Measurements from ENCODE around the gene TRIM32. TPM values are rescaled to one million over a fixed set of nuclear protein-coding genes. Genes with fewer than 3 reads are reported as not detected.

TRIM32 gene
- polyA plus RNA-seq, 4 donors = 22.4 to 23.9 (median 23.1) TPM

DNA sequence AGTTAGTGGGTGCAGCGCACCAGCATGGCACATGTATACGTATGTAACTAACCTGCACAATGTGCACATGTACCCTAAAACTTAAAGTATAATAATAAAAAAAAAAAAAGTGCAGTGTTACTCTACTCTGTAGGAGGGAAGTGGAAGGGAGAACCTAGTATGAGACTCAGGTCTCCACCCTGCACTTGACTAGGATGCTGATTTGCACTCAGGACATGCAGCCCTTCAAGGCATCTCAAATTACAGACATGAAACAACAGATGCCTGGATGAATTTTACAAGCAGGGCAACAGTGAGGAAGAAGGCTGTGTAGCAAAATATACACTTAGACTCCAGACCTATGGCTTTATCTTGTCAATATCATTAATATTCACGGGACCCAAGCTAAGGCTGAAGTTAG lies 16.5 kb downstream of the TRIM32 start:
- DNase-seq (ENCODE audit: low read depth in 4 of 4, low spot score in 3 of 4) = no peak

DNA sequence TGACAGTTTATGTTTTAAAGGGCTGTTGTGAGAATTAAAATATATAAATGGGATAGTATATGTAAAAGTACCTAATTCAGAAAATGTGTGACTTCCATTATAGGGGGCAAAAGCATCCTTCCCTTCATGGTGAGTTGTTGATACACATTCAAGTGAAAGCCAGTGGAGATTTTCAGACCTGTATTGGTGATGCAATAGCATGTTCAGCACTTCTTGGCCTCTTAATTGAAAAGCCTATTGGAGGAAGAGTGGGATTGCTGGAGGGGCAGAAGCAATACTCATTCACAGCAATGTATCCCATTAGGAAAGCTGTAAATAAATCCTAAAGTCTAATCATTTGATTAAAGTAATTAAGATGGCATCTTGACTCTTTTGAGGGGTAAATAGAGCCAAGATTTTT lies 17.4 kb downstream of the TRIM32 start:
- no peak for DNase-seq (ENCODE audit: low read depth in 4 of 4, low spot score in 3 of 4)

DNA sequence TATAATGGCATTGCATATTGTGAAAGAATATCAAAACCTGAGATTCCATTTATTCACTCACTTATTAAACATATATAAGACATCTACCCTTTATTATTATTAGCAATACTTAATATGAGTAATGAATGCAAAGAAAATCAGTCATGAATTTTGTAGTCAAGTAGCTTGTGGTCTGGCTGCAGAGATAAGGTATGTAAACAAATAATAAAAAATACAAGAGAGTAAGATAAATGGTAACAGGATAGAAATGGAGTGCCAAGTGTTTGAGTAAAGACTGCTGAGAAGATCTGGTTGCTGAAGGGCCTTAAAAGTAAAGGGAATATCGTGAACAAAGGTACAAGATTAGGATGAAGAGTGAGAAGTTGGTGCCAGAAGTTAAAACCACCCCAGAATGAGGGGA lies 18.4 kb downstream of the TRIM32 start:
- no peak for DNase-seq (ENCODE audit: low read depth in 4 of 4, low spot score in 3 of 4)

DNA sequence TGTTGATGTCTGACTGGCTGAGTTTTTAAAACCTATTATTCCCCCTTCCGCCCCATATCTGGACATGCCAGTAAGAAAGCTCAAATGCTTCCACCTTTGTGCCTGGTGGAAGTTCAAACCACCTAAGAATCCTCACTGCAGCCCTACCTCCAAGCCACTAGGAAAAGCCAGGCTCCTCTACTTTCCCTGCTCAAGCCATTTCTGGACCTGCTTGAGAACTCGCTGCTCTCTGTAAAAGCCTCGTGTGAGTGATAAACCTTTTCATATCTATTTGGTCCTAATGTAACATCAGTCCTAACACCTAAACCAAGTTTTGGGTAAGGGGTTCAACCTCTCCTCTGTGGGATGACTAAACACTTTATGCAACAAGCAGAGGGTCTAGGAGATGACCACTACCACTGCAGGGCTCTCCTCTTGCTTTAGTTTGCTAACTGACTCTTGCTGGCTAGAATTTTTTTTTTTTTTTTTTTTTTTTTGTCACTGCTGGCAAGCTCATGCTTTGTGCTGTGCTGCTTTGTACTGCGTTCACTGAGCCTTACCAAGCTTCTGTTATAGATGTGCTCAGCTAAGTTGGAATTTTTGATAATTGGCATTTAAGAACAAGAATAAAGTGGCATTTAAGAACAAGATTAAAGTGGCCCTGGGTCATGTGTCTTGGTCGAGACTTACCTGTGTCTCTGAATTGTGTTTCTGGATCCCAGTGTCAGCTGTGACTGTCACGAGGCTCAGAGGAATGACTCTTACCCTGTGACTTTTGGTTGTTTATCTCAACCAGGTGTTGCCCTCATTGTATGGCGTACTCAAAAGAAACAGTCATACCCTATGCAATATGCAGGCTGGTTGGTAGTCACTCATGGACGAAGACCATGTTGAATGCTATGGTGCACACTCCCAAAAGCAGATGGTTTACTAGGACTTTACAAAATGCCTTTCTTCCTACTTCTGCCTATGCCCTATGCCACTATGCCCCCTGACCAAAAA lies 19.5 kb downstream of the TRIM32 start:
- no peak for DNase-seq (ENCODE audit: low read depth in 4 of 4, low spot score in 3 of 4)

DNA sequence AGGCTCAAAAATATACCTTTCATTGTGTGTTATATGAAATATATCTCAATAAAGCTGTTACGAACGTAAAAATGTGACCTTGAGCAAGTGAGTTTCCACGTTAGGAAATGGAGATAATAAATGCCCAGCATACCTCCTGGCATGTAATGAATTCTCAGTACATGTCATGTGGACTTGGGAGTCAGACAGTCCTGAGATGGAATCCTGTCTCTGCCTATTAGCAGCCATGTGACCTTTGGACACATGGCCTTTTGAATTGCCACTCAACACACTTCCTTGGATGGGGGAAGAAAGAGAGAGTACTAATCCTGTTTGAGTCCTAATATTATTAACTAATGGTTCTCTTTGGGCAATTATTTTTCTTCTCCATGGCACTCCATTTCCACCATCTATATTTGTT lies 25.7 kb downstream of the TRIM32 start:
- DNase-seq (ENCODE audit: low read depth in 4 of 4, low spot score in 3 of 4) = no peak

DNA sequence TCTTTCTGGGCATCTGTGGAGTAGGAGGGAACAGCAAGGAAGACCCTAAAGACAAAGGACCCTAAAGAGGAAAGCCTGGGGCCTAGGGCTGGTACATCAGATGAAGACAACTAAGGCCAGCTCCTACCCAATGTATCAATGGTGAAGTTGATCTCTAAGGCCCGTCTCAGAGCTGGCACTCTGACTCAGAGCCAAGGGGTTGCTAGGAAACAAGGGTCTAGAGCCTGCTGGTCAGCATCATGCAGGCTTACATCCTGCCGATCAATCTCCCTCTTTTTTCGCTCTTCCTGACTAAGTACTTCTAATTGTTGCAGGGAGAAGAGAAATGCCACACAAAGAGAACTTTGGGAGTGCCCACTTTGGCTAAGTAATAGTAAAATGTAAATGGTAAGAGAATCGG lies 26.2 kb downstream of the TRIM32 start:
- DNase-seq (ENCODE audit: low read depth in 4 of 4, low spot score in 3 of 4) = no peak

DNA sequence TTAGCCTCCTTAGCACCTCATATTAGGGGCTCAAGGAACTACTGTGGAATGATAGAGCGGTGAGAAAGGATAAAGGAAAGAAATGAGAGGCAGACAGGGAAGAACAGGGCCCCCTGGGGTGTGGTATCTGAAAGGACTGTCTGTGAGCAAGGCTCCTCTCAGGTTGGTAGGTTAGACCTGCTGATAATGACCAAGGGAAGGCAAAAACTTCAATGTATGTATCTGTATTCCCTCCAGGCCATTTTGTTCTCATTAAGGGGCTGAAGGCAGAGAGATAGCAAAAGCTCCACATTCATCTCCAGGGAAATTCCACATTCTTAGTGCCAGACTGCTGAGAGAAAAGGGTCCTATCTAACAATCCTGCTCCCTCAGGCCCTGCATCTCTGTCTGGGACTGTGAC lies 28.6 kb downstream of the TRIM32 start:
- DNase-seq (ENCODE audit: low read depth in 4 of 4, low spot score in 3 of 4) = no peak

DNA sequence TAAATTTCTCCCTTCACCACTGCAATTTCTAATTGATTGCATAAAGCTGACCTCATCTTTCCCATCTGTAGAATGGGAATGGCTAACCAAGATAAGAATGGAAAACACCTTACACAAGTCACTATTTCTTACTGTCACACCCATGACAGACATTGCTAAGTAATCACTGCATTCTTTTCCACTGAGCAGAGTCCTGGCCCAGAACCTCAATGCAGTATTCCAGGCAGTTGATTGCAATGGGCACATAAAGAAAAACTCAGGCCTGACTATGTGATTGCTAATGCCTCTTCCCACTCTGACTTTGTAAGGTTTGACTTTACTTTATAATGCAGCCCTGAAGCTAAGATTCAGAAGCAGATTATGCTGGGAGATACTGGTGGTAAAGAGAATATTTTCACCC lies 29.3 kb downstream of the TRIM32 start:
- DNase-seq (ENCODE audit: low read depth in 4 of 4, low spot score in 3 of 4) = no peak

DNA sequence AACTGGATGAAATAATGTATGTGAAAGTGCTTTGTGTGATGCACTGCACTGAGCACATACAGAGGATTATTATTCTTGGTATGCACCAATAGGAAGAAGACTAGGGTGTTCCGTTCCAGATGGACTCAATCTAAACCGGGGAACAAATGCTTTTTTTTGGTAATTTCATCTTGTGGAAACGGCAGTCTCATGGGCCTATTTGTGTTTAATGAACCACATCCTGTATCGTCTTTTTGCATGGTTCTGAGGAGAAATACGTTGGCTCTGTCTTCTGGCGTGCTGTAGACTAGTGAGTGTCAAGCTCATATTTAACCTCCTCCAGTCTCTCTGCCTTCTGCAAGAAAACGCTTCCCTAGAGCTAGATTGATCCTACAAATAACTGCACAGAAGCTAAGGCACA lies 30.0 kb downstream of the TRIM32 start:
- DNase-seq (ENCODE audit: low read depth in 4 of 4, low spot score in 3 of 4) = peak in 3 of 4 donors; percentile 12 to 27 (median 22)

DNA sequence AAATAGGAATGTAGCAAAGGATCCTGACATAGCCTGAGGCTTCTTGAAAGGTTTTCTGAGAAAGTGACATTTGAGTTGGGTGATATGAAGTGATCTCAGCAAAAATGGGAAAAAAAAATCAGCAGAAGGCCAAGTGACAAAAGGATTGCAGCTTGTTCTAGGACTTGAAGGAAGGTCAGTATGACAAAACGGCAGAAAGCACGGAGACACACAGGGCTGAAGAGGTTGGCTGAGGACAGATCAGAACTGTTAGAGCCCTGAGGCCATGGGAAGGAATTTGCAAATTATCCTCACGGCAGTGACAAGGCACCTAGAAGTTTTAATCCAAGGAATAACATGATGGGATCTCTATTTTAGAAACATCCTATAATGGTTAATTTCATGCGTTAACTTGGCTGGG lies 31.0 kb downstream of the TRIM32 start:
- no peak for DNase-seq (ENCODE audit: low read depth in 4 of 4, low spot score in 3 of 4)

DNA sequence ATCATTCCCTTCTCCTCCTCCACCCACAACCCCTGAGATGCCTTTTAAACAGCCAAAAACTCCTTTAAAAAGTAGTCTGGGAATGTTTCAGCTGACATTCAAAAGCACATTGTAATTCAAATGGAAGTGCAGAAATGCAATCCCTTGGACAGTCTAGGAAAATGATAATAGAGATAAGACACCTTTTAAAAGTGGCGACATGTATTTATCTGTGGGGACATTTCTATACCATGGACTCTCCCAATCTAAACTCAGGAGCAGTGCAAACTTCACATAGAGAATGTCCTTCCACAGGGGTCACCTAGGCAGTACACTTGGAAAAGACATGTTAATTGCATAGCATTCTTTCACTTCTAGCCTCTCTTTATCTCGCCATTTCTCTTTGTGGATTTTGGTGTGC lies 33.0 kb downstream of the TRIM32 start:
- DNase-seq (ENCODE audit: low read depth in 4 of 4, low spot score in 3 of 4) = no peak

DNA sequence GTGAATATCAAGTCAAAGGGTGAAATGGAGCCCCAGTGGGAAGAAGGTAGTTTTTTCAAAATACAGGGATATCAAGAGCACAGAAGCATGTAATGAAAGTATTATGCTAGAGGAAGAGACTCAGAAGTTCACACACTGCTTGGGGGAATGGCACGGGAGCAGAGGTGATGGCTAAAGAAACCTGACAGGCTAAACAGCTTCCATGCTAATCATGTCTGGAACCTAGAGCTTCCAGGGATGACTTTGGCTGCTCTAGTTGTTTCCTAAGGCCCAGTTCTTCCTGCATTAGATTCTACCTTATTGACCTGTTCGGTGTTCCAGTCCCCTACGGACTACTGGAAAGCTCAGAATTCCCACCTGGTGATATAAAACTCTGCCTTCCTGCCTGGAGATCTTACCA lies 34.3 kb downstream of the TRIM32 start:
- DNase-seq (ENCODE audit: low read depth in 4 of 4, low spot score in 3 of 4) = no peak

DNA sequence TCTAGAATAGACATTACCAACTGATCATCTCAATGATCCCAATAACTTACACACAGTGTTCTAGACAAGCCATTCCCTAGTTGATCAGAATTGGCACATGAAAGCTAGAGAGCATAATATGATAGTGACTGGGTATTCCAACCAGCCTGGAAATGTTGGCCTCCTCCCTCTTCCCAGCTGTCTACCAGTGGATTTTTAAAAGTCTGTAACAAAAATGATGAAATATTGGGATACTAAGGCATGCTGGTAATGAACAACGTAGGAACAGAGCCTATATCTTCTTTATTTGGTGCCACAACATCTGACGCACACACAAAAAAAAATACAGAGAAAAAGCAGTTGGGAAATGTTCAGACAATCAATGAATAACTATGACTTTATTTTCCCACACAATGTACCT lies 34.8 kb downstream of the TRIM32 start:
- no peak for DNase-seq (ENCODE audit: low read depth in 4 of 4, low spot score in 3 of 4)

DNA sequence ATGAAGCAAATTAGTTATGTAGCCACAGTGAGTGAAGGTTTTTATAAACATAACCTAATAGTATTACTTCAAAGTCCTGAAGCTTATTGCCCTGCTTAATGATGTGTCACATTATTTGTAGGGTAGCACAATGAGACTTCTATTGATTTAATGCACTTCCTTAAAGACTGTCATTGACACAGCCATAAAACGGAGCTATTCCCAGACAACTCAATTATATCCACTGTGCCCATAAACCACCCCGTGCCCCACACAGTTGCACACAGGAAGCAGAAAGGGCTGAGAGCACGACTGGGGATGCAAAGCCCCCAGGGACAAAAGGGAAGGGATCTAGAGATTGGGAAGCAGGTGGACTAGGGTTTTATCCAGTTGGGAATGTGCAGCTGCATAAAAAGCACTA lies 37.0 kb downstream of the TRIM32 start:
- no peak for DNase-seq (ENCODE audit: low read depth in 4 of 4, low spot score in 3 of 4)

DNA sequence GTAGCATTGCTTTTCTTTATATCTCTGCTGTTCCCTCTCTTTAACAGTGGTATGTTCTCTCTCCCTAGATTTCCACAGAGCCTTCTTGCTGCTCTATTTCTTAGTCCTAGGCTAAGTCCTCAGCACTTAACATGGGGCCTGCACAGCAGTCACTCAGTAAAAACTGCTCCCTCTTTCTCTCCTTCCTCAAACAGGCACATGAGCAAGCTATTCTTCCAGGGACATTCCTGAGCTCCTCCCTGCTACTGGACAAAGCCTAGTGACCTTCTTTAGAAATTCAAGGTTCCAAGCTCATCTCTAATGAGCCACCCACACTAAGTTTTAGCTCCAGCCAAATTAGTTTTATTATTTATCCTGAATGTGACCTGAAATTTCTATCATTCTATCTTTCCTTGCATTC lies 39.5 kb downstream of the TRIM32 start:
- DNase-seq (ENCODE audit: low read depth in 4 of 4, low spot score in 3 of 4) = no peak

DNA sequence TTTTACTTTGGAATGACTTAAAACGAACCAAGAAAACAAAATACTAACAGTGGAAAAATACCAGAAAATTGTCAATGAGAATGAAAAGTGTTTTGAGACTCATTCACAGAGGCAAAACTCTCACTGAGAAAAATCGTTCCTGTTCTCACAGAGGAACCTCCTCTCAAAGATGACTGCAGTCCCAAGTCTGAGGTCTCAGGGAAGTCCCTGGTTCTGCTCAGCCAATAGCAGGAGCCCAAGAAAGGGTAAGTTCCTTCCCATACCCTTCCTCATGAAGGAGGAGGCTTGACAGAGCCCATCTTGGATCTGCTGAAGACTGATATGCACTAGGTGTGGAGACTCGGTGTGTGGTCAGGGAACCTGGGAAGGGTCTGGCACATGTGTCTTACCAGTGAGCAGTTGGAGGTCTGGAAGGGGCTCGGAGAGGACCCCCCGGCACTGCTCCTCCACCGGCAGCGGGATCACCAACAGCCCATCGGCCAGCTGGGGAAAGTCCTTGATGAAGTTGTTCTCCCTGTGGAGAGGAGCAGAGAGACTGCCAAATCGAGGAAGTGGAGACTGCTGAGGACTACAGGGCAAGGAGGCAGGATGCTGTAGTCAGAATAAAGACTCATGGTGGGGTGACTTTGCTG lies 46.0 kb downstream of the TRIM32 start:
- DNase-seq (ENCODE audit: low read depth in 4 of 4, low spot score in 3 of 4) = no peak

DNA sequence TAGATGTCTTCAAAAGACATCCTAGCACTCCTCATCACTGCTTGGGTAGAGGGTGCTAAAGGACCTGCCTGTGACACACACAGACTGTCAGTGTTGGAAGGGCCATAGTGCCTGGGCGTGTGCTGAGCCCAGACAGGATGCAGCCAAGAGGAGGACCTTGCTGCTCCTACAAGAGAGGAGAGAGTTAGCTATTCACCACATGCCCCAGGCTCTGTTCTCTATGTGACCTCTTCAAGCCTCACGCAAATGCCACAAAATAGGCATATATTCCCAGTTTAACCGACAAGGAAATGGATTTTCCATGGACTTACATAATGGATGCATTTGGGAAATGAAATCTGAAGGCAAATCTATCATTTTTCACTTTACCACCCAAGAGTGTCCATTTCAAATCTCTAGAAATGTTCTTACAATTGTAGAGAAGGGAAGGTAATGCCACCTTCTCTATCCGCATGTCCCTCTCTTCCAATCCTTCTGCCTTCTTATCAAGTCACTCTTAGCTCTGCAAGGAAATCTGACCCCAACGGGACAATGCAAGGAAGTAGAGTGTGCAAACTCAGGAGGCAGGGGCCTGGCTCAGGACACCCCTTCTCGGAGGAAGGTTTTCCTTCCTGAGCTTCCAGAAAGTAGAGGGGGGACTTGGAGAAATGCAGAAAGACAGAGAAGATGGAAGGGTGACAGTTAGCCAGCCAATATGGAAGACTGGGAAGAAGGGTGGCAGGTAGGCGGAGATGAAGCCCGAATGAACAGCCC lies 49.5 kb downstream of the TRIM32 start:
- DNase-seq (ENCODE audit: low read depth in 4 of 4, low spot score in 3 of 4) = no peak

DNA sequence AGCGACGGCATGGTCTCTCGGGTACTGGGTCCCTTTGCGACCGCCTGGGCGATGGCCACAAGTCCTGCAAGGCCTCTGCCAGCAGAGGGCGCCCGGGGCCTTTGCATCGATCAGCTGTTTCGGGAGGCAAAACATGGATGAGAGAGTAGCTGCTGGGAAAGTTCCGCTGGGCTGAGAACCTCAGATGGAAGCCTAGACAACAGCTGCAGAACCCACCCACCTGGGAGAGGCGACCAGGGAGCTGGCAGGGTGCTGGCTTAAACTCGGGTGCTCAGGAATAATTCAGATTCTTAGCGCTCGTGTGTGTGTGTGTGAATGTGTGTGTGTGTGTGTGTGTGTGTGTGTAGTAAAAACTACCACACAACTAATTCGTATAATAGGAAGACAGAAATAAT lies 50.0 kb downstream of the TRIM32 start:
- DNase-seq (ENCODE audit: low read depth in 4 of 4, low spot score in 3 of 4) = peak; percentile 57 to 65 (median 60)

DNA sequence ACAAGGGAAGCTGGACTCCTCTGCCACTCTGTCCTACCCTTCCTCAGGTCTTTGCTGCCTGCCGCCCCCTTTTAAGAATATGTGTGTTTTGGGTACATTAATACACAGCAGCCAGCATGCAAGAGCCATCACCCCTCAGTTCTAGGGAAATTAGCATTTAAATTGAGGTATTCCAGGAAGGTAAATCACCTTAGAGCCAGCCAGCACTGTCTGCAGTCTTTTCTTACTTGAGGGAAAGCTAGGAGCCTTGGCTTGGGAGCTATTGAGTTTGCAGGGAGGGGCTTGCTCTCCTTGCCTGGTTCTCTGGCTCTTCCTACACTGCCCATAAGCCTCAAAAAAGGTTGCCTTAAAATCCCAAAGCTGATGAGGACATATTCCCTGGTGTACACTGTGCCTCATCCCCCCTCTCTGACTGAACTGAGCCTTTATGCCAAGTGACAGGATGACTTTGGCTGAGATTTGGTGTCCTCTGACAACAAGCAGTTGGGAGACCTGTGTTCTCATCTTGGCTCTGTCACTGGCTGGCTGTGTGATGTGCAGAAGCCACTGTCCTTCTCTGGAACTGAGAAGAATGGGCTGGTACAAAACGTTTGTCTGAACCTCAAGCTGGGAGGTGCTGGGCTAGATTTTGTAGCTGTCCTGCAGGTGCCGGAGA lies 54.1 kb downstream of the TRIM32 start:
- DNase-seq (ENCODE audit: low read depth in 4 of 4, low spot score in 3 of 4) = no peak

DNA sequence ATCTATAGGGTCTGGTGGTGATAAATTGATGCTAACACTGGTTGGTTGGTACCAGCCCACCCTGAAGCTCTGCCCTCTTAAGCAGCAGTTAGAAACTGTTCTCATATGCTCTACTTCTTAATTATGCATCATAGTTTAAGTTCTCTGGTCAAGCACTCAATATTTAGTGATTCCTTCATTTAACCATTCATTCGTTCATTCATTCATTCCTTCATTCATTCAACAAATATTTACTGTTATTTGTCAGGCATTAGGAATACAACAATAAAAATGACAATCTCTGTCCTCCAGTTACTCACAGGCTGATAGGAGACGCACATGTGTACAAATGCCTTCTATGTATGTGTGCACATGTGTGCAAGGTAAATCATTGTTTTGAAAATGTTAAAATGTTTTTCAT lies 54.6 kb downstream of the TRIM32 start:
- no peak for DNase-seq (ENCODE audit: low read depth in 4 of 4, low spot score in 3 of 4)

DNA sequence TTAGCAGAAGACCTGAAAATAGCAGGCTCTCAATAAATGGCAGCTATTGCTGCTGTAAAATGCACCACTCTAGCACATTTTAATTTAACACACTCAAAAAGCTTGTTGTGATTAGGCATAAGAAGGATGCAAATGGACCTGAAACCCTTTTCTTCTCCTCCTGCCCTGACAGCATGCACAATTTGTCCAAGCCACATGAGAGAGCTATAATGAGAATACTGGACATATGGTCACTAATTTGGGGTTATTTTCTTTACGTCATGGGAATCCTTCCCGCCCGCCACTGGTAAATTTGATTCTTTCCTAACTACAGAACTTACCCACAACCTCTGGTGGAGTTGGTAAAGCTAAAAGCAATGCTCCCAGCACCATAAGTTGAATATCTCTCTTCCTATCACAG lies 62.1 kb downstream of the TRIM32 start:
- no peak for DNase-seq (ENCODE audit: low read depth in 4 of 4, low spot score in 3 of 4)
